HepG2 (cell line): ENCODE results near the gene UBE2L6. TPM values are rescaled to one million over a fixed set of nuclear protein-coding genes. Genes with fewer than 3 reads are reported as not detected.

Experiments used
- ATF2 ChIP-seq: sonication (generic); formaldehyde crosslinking; IDR thresholded peaks from 2 replicates; pipeline ENCODE4 v1.4.0; 2020; ENCODE audit warnings: missing genetic modification reagents
- ATF4 ChIP-seq, 2 experiments: fragments of 450-650 bp in 1 of 2; sonication (generic) in 1 of 2; formaldehyde crosslinking; IDR thresholded peaks; 2 replicates each; pipeline versions ENCODE4 v1.5.0 to v1.8.0; 2020 to 2022; ENCODE audit warnings: mild to moderate bottlenecking in 1 of 2, missing genetic modification reagents in 1 of 2
- FOSL2 ChIP-seq: sonication (generic); formaldehyde crosslinking; IDR thresholded peaks from 2 replicates; pipeline ENCODE4 v1.4.0; 2020; ENCODE audit warnings: missing genetic modification reagents
- GATAD2A ChIP-seq: IDR thresholded peaks from 2 replicates; pipeline ENCODE4 v1.6.1; 2016
- NCOA2 ChIP-seq: sonication (generic); formaldehyde crosslinking; IDR thresholded peaks from 2 replicates; pipeline ENCODE4 v1.8.0; 2022; ENCODE audit warnings: inconsistent platforms
- NFE2 ChIP-seq: sonication (generic); formaldehyde crosslinking; IDR thresholded peaks from 2 replicates; pipeline ENCODE4 v1.4.0; 2020; ENCODE audit warnings: missing genetic modification reagents
- RBAK ChIP-seq: sonication (generic); formaldehyde crosslinking; IDR thresholded peaks from 2 replicates; pipeline ENCODE4 v1.5.1; 2020; ENCODE audit warnings: mild to moderate bottlenecking, missing genetic modification reagents
- RXRA ChIP-seq: sonication (generic); formaldehyde crosslinking; IDR thresholded peaks from 2 replicates; pipeline ENCODE4 v1.5.1; 2020; ENCODE audit warnings: missing genetic modification reagents
- SOX6 ChIP-seq, 2 experiments: fragments of 450-650 bp in 1 of 2; sonication (generic) in 1 of 2; formaldehyde crosslinking in 1 of 2; IDR thresholded peaks; 2 replicates each; pipeline versions ENCODE4 v1.4.0 to v1.6.1; 2017 to 2020; ENCODE audit warnings: antibody characterized with exemption in 1 of 2, mild to moderate bottlenecking in 1 of 2, missing genetic modification reagents in 1 of 2
- TCF7L2 ChIP-seq: IDR thresholded peaks from 2 replicates; pipeline ENCODE4 v1.6.1; 2011; ENCODE audit warnings: mild to moderate bottlenecking, low read depth, low read length, moderate library complexity
- TOPORS ChIP-seq: sonication (generic); formaldehyde crosslinking; IDR thresholded peaks from 2 replicates; pipeline ENCODE4 v1.8.0; 2023; ENCODE audit warnings: mild to moderate bottlenecking, missing genetic modification reagents
- ZBTB33 ChIP-seq: sonication (generic); formaldehyde crosslinking; IDR thresholded peaks from 2 replicates; pipeline ENCODE4 v1.4.0; 2020; ENCODE audit warnings: missing genetic modification reagents
- ZKSCAN1 ChIP-seq: fragments of 150-350 bp; IDR thresholded peaks from 2 replicates; pipeline ENCODE4 v1.6.1; 2014; ENCODE audit warnings: low read length
- ZNF136 ChIP-seq: sonication (generic); formaldehyde crosslinking; IDR thresholded peaks from 2 replicates; pipeline ENCODE4 v1.8.1; 2022; ENCODE audit warnings: low read depth, mild to moderate bottlenecking, moderate library complexity, missing genetic modification reagents
- ZNF574 ChIP-seq: sonication (generic); formaldehyde crosslinking; IDR thresholded peaks from 2 replicates; pipeline ENCODE4 v1.4.0; 2020; ENCODE audit warnings: missing genetic modification reagents
- ZNF609 ChIP-seq: sonication (generic); formaldehyde crosslinking; IDR thresholded peaks from 2 replicates; pipeline ENCODE4 v1.4.0; 2020; ENCODE audit warnings: mild to moderate bottlenecking, missing genetic modification reagents, borderline replicate concordance
- ZNF644 ChIP-seq: IDR thresholded peaks from 2 replicates; pipeline ENCODE4 v1.6.1; 2016; ENCODE audit warnings: low read depth
- polyA plus RNA-seq, 8 experiments: library from polyadenylated mRNA; depleted of rRNA in 3 of 8; stranded (reverse) in 7 of 8; unstranded in 1 of 8; fragments of >200 nt; fragmentation: Illumina TruSeq in 4 of 8; extraction: Trizol in 4 of 8; gene quantifications; 2 replicates each; pipeline versions ENCODE4 v1.2.1 to v1.2.3, GENCODE V29; 2011 to 2016; ENCODE audit warnings: low read depth in 4 of 8, missing spikeins in 1 of 8, mixed read lengths in 1 of 8; ENCODE audit not compliant: insufficient read depth in 1 of 8
- total RNA-seq, 5 experiments: library from RNA; depleted of rRNA; stranded (reverse); fragments of >200 nt; fragmentation: Illumina TruSeq; extraction: Trizol; gene quantifications; 2 replicates each; pipeline ENCODE4 v1.2.3, GENCODE V29; 2016; ENCODE audit warnings: low read depth in 1 of 5

UBE2L6 gene
- total and polyA plus RNA-seq, 2 of the 13 experiments (the other 11 are each of a cell fraction or from before 2014, with no cell fraction given): 30.3 to 30.4 TPM

- TF ChIP-seq SOX6 (IDR thresholded peaks at IDR 0.05) (no peak), SOX6 (CRISPR knock-in tag; IDR thresholded peaks at IDR 0.05) (peak; percentile 23; the same call in 1 of the 2 replicates), ZBTB33 (CRISPR knock-in tag) (0 out of 2 replicates have a peak, but pooled peaks have one; percentile 16), ZNF136 (no peak), GATAD2A (CRISPR knock-in tag) (peak; percentile 66), ATF2 (CRISPR knock-in tag) (peak; percentile 56), TCF7L2 (peak; percentile 71; the same call in 1 of the 2 replicates), RBAK (CRISPR knock-in tag) (no peak), ZNF609 (CRISPR knock-in tag) (no peak), FOSL2 (CRISPR knock-in tag) (peak; percentile 90), ZKSCAN1 (no peak), ATF4 (CRISPR knock-in tag; IDR thresholded peaks at IDR 0.05) (peak in 1 of 2 experiments; percentile 79; a peak in 2 of 4 replicates), NCOA2 (peak; percentile 78; the same call in 1 of the 2 replicates), ZNF644 (CRISPR knock-in tag) (peak; percentile 62; the same call in 1 of the 2 replicates), RXRA (peak; percentile 58; the same call in 1 of the 2 replicates), TOPORS (no peak), NFE2 (CRISPR knock-in tag) (no peak), ZNF574 (CRISPR knock-in tag) (0 out of 2 replicates have a peak, but pooled peaks have one; percentile 20)
Measured at GRCh38 chr11:57552479-57552878, 15.0 kb downstream of the UBE2L6 start (continued).
